Esophagus muscularis mucosa (tissue), 3 donors: ENCODE measurements around the gene ANKRD17.

ENCODE experiments used
- POLR2AphosphoS5 ChIP-seq, 2 donors: sonication (generic); formaldehyde crosslinking; IDR thresholded peaks; one replicate each; pipeline ENCODE4 v1.6.1; 2017; ENCODE audit warnings: antibody characterized with exemption in 2 of 2
- TF ChIP-seq, protein P1 (sequence below), 3 experiments: fragments of 200-600 bp in 2 of 3; fragments of 450-650 bp in 1 of 3; sonication (generic) in 2 of 3; IDR thresholded peaks; one replicate each; pipeline ENCODE4 v1.5.1; 2017 to 2019; ENCODE audit warnings: antibody characterized with exemption in 3 of 3, mild to moderate bottlenecking in 2 of 3, moderate library complexity in 1 of 3

DNA sequence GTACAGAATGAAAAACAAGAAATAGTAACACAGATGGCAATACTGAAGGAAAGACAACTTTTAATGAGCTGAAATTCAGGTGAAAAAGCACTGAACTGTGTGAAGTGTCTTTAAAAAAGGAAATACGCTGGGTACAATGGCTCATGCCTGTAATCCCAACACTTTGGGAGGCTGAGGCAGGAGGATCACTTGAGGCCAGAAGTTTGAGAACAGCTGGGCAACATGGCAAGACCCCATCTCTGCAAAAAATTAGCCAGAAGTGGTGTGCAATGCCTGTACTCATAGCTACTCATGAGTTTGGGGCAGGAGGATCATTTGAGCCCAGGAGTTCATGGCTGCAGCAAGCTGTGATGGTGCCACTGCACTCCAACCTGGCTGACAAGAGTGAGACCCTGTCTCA is 129.3 kb downstream of the ANKRD17 start:
- TF ChIP-seq POLR2AphosphoS5 (IDR thresholded peaks at IDR 0.05) = no peak
- TF ChIP-seq, protein P1, sequence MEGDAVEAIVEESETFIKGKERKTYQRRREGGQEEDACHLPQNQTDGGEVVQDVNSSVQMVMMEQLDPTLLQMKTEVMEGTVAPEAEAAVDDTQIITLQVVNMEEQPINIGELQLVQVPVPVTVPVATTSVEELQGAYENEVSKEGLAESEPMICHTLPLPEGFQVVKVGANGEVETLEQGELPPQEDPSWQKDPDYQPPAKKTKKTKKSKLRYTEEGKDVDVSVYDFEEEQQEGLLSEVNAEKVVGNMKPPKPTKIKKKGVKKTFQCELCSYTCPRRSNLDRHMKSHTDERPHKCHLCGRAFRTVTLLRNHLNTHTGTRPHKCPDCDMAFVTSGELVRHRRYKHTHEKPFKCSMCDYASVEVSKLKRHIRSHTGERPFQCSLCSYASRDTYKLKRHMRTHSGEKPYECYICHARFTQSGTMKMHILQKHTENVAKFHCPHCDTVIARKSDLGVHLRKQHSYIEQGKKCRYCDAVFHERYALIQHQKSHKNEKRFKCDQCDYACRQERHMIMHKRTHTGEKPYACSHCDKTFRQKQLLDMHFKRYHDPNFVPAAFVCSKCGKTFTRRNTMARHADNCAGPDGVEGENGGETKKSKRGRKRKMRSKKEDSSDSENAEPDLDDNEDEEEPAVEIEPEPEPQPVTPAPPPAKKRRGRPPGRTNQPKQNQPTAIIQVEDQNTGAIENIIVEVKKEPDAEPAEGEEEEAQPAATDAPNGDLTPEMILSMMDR (IDR thresholded peaks at IDR 0.05) = no peak
